ENCODE results near the gene NDUFA6.
A peak's percentile ranks its signal among the peaks of the same experiment; 100 is the strongest.
"Not testable (repeated sequence)": the region's sequence is repeated elsewhere in the genome, so short reads cannot be mapped to it uniquely, and the experiment has no call there.

NDUFA6 gene

DNA sequence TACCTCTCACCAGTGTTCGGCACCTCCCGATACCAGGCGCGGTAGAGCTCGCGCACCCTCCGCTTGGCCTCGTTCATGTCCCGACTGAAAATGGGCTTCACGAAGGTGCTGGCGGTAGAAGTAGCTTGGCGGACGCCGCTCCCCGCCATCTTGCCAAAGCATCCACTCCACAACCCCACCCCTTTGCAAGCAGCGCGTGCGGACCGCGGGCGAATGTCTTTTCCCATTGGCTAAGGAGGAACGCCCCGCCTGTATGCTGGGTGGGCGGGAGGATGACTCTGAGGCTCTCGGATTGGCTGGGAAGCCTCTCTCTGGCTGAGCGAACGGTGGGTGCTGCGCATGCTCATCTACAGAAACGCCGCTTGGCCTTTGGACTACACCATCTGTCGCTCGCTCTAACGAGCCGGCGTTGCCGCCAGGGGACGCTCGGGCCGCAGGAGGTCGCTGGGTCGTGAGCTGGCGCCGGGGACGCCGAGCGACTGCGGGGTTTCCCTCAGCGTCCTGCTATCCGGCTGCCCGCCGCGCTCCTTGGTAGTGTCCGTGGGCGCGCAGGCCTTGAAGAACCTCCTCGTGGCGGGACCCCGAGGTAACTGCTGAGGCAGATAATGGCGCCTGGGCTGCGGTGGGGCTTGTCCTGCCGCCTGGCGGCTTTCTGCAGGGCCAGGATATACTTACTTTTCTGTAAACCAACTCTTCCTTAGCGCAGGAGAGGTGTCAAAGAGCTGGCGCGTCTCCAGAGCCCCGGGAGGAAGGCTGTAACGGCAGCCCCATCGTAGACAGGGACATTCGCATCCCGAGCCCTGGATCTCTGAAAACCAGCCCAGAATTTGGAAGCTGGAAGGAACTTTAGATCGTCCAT lies at the start of gene NDUFA6:
TSS of gene NDUFA6 (minus strand) at position 177 of the 859 bp plus-strand sequence. CDS start at position 149, 28 bp downstream.
- peak; percentile 91 to 97 for DNase-seq (ENCODE audit: low read depth in 2 of 2, low spot score in 1 of 2)

DNA sequence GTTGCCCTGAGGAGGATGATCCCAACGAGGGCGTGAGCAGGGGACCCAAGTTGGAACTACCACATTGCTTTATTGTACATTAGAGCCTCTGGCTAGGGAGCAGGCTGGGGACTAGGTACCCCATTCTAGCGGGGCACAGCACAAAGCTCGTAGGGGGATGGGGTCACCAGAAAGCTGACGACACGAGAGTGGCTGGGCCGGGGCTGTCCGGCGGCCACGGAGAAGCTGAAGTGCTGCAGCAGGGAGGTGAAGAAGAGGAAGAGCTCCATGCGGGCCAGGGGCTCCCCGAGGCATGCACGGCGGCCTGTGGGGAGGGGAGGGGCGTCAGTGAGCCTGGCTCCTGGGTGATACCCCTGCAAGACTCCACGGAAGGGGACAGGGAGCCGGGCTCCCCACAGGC lies 49.6 kb upstream of the NDUFA6 start:
- not testable (repeated sequence) for DNase-seq (ENCODE audit: low read depth in 2 of 2, low spot score in 1 of 2)

DNA sequence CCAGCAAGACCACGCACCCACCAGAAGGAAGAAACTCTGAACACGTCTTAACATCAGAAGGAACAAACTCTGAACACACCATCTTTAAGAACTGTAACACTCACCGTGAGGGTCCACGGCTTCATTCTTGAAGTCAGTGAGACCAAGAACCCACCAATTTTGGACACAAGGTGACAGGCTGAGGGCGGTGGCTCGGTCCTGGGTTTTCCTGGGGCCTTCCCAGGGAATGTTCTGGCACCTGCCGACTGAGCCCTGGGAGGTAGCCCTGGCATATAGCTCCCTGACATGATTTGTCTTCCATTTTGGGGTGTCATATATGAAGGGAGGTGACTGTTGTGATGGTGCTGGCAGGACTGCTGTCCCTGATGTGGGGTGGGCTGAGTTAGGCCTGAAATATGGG lies 48.9 kb upstream of the NDUFA6 start:
- not testable (repeated sequence) for DNase-seq (ENCODE audit: low read depth in 2 of 2, low spot score in 1 of 2)

DNA sequence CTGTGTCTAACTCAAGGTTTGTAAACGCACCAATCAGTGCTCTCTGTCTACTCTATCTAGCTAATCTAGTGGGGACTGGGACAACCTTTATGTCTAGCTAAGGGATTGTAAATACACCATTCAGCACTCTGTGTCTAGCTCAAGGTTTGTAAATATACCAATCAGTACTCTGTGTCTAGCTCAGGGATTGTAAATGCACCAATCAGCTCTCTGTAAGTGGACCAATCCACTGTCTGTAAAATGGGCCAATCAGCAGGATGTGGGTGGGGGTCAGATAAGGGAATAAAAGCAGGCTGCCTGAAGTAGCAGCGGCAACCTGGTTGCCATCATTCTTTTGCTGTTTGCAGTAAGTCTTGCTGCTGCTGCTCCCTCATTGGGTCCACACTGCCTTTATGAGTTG lies 48.4 kb upstream of the NDUFA6 start:
- no peak for DNase-seq (ENCODE audit: low read depth in 2 of 2, low spot score in 1 of 2)

DNA sequence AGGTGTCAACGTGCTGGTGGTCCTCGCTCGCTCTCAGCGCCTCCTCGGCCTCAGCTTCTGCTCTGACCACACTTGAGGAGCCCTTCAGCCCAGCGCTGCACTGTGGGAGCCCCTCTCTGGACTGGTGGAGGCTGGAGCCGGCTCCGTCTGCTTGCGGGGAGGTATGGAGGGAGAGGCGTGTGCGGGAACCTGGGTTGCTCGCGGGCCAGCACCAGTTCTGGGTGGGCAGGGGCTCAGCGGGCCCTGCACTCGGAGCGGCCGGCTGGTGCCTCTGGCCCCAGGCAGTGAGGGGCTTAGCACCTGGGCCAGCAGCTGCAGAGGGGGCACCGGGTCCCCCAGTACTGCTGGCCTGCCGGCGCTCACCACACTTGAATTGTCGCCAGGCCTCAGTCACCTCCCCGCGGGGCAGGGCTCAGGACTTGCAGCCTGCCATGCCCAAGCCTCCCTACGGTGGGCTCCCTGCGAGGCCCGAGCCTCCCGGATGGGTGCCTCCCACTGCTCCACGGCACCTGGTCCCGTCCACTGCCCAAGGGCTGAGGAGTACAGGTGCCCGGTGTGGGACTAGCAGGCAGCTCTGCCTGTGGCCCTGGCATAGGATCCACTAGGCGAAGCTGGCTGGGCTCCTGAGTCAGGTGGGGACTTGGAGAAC lies 47.7 kb upstream of the NDUFA6 start:
- no peak for DNase-seq (ENCODE audit: low read depth in 2 of 2, low spot score in 1 of 2)

DNA sequence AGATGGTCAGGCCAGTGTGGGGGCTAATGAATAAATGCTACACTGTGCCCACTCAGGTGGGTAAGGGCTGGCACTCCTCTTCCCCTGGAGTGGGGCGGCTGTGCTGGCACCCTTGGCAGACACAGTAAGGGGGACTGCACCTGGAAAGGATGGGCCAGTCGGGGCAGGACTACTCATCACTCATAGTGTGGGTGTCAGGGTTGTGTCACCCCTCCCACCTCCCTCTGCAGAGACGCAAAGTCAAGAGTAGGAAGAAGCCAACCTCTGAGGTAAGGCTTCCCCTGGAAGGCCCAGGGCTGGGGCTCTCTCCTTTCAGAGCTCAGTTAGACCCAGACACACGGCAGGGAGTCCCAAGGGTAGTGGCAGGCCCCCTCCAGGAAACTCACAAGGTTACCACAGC lies 45.1 kb upstream of the NDUFA6 start:
- not testable (repeated sequence) for DNase-seq (ENCODE audit: low read depth in 2 of 2, low spot score in 1 of 2)

DNA sequence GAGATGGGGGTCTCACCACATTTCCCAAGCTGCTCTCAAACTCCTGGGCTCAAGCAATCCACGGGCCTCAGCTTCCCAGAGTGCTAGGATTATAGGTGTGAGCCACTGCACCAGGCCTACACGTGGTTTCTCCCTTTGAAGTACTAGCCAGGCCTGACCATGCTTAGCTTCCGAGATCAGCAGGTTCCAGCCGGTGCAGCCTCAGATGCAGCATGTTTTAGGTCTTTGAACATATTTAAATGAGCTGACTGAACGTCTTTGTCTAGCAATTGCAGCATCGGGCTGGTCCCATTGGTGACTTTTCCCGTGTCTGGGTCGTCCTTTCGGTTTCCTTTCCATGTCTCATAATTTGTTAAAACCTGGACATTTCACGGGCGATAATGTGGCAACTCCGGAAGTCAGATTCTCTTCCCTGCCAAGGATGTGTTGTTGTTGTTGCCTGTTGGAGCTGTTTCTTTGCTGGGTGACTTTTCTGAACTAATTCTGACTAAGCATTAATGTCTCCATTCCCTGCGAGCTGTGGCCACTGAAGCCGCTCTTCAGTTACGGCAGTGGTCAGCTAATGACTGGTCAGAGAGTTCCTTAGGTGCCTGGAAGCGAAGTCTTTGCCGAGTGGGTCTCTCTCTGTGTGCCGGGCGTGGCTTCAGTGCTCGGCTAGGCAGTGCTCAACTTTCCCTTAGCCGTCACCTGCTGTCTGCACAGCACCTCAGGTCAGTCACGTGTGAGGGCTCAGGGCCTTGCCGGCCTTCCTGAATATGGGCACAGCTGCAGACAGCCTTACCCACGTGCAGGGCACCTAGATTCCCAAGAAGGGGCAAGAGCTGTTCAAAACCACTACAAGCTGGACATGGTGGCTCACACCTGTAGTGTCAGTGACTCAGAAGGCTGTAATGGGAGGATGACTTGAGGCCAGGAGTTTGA lies 43.8 kb upstream of the NDUFA6 start:
- DNase-seq (ENCODE audit: low read depth in 2 of 2, low spot score in 1 of 2): no peak

DNA sequence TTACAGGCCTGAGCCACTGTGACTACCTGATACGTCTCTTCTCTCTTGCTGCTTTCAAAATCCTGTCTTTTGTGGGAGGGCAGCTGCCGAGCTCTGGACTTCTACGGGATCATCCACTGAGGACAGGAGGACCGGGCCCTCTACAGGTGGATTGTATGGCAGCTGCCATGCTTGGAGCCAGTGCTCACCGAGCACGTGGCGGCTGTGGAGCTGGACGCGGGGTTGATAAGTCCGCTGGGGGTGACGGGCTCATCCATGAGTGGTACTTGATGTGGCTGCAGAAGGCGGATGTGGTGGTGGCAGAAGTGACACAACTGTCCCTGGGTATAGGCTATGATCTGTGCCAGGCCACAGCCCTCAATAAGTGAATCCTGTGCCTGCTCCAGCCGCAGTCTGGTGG lies 41.9 kb upstream of the NDUFA6 start:
- DNase-seq (ENCODE audit: low read depth in 2 of 2, low spot score in 1 of 2): no peak

DNA sequence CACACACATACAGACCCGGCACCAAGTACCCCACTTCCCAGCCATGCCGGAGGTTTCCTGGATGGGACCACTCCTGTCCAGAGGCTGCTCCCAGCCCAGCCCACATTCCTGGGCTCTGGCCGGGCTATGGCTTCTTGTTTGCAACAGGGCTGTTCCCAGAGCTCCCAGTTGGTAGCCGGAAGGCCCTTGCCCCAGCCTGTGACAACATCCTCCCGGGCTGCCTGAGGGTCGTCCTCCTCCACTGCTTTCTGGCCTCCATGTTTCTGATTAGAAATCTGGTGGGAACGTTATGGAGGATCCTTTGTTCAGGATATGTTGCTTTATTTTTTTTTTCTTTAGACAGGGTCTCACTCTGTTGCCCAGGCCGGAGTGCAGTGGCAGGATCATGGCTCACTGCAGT lies 41.0 kb upstream of the NDUFA6 start:
- no peak for DNase-seq (ENCODE audit: low read depth in 2 of 2, low spot score in 1 of 2)

DNA sequence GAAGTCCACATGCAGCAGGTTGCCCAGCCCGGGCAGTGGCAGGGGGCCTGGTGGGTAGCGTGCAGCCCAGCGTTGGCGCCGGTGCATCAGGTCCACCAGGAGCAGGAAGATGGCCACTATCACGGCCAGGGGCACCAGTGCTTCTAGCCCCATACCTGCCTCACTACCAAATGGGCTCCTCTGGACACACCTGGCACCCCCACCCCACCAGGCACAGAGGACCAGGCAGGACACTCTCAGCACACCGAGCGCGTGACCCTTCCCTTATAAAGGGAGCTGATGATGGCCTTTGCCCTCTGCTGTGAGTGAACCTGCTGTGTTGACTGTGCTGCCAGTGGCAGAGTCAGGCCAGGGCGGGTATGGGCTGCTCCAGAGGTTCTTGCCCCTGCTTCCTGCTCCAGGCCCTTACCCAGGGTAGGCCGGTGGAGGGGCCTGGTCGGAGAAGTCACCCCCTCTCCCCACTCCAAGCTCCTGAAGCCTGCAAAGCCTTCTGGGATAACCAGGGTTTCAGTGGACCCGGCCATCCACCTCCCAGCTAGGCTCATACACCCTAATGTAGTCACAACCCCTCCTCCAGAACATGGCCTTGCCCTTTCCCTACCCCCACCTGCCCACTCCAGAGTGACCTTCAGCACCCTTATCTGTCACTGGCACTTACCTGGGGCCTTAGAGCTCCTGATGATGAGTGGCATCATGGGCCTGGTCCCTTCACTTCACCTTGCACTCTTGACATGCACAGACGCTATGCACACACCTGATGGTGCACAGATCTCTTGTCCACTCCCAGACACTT lies 40.3 kb upstream of the NDUFA6 start, which contains the start of gene CYP2D6:
TSS of gene CYP2D6 (minus strand) at position 172 of the 793 bp plus-strand sequence. CDS start at position 153, 19 bp downstream.
- not testable (repeated sequence) for DNase-seq (ENCODE audit: low read depth in 2 of 2, low spot score in 1 of 2)

DNA sequence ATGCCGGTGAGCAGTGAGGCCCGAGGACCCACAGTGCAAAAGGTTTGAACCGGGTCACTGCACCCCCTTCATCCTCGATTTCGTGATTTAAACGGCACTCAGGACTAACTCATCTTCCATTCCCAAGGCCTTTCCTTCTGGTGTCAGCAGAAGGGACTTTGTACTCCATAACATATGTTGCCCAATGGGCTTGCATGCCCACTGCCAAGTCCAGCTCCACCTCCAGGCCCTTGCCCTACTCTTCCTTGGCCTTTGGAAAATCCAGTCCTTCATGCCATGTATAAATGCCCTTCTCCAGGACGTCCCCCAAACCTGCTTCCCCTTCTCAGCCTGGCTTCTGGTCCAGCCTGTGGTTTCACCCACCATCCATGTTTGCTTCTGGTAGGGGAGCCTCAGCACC lies 39.6 kb upstream of the NDUFA6 start:
- DNase-seq (ENCODE audit: low read depth in 2 of 2, low spot score in 1 of 2): not testable (repeated sequence)

DNA sequence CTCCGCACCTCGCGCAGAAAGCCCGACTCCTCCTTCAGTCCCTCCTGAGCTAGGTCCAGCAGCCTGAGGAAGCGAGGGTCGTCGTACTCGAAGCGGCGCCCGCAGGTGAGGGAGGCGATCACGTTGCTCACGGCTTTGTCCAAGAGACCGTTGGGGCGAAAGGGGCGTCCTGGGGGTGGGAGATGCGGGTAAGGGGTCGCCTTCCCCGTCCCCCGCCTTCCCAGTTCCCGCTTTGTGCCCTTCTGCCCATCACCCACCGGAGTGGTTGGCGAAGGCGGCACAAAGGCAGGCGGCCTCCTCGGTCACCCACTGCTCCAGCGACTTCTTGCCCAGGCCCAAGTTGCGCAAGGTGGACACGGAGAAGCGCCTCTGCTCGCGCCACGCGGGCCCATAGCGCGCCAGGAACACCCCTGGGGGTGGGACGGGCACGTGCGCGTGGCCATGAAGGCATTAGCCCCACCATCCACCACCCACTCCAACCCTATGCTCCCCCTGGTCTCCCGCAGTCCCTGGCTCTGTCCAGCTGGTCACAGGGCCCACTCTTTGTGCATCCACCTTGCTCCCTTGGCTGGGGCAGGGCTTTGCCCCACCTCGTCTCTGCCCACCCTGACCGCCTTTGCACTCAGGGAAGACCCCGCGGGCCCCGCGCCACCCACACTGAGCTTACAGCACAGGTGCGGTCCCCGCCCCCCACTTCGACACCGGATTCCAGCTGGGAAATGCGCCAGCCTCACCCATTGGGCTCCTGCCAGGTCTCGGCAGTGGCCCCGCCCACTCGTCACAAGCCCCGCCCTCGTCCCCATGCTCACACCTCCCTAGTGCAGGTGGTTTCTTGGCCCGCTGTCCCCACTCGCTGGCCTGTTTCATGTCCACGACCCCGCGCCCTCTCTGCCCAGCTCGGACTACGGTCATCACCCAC lies 38.5 kb upstream of the NDUFA6 start:
- DNase-seq (ENCODE audit: low read depth in 2 of 2, low spot score in 1 of 2): not testable (repeated sequence)

DNA sequence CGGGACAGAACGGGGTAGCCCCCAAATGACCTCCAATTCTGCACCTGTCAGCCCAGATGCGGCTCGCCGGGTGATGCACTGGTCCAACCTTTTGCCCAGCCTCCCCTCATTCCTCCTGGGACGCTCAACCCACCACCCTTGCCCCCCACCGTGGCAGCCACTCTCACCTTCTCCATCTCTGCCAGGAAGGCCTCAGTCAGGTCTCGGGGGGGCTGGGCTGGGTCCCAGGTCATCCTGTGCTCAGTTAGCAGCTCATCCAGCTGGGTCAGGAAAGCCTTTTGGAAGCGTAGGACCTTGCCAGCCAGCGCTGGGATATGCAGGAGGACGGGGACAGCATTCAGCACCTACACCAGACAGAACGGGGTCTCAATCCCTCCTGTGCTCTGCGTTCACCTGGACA lies 37.4 kb upstream of the NDUFA6 start:
- not testable (repeated sequence) for DNase-seq (ENCODE audit: low read depth in 2 of 2, low spot score in 1 of 2)

DNA sequence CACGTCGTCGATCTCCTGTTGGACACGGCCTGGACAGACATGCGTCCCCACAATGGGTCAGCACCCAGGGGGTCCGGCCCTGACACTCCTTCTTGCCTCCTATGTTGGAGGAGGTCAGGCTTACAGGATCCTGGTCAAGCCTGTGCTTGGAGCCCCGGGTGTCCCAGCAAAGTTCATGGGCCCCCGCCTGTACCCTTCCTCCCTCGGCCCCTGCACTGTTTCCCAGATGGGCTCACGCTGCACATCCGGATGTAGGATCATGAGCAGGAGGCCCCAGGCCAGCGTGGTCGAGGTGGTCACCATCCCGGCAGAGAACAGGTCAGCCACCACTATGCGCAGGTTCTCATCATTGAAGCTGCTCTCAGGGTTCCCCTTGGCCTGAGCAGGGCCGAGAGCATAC lies 37.0 kb upstream of the NDUFA6 start:
- DNase-seq (ENCODE audit: low read depth in 2 of 2, low spot score in 1 of 2): no peak

DNA sequence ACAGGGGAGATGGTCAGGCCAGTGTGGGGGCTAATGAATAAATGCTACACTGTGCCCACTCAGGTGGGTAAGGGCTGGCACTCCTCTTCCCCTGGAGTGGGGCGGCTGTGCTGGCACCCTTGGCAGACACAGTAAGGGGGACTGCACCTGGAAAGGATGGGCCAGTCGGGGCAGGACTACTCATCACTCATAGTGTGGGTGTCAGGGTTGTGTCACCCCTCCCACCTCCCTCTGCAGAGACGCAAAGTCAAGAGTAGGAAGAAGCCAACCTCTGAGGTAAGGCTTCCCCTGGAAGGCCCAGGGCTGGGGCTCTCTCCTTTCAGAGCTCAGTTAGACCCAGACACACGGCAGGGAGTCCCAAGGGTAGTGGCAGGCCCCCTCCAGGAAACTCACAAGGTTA lies 33.0 kb upstream of the NDUFA6 start:
- DNase-seq (ENCODE audit: low read depth in 2 of 2, low spot score in 1 of 2): not testable (repeated sequence)

DNA sequence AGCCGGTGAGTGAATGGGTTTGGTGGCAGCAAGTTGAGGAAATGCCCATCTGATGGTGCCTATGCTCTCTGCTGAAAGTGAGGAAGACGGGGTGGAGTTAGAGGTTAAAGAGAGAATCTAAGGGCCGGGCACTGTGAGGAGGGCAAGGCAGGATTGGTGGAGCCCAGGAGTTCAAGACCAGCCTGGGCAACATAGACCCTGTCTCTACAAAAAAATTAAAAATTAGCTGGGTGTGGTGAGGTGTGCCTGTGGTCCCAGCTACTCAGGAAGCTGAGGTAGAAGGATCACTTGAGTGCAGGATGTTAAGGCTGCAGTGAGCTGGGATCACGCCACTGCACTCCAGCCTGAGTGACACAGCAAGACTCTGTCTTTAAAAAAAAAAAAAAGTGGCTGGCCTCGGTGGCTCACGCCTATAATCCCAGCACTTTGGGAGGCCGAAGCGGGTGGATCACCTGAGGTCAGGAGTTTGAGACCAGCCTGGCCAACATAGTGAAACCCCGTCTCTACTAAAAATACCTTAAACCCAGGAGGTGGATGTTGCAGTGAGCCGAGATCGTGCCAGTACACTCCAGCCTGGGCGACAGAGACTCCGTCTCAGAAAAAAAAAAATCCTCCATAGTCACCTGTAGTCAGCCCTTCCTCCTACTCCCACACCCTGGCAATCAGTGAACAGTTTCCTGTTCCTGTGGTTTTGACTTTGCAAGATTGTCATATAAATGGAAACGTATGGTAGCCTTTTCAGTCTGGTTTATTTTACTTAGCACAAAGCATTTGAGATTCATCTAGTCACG lies 29.9 kb upstream of the NDUFA6 start:
- DNase-seq (ENCODE audit: low read depth in 2 of 2, low spot score in 1 of 2): not testable (repeated sequence)

DNA sequence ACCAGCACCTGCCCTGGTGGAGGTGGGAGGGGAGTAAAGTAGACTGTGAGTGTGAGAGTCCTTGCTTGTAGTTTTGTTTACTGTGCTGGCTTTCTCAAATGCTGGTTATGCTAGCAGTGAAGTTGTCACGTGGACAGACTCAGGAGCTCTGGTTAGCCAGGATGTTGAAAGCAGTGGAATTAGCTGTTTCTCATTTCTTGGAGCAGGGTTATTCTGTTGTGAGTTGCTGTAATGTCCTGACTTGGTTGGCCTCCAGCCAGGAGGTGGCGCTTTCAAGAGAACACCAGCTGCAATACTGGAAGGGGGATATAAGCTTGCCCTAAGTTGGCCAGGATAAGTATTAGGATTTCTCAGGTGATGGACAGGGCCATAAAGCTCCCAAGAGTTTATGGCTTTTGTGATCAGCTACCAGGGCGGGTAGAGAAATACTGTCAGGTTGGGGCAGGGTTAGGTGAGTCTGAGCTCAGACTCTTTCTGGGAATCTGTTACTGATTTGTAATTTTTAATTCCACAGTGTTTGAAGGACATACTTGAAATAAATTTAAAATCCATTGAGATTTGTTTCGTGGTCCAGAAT lies 26.4 kb upstream of the NDUFA6 start:
- no peak for DNase-seq (ENCODE audit: low read depth in 2 of 2, low spot score in 1 of 2)

DNA sequence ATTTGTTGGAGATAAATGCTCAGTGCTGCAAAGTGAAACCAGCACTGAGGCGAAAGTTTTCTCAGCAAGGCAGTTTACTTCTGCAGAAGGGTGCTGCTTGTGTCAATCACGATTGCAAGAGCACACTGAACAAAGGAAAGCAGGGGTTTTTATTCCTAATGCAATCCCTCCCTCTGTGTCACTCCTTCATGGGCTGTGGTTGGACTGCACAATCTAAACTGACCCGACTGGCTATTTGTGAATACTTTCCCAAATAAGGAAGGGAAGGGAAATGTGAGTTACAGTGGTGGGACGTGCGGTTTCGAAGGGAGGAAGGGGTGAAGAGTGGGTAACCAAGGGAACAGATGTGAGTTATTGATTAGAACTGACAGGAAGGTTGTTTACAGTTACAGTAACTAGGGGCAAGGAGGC lies 24.9 kb upstream of the NDUFA6 start:
- DNase-seq (ENCODE audit: low read depth in 2 of 2, low spot score in 1 of 2): not testable (repeated sequence)

All from stimulated activated CD8-positive, alpha-beta memory T cell treated with anti-CD3 and anti-CD28 coated beads, Interleukin-4, amount 100 ng/mL, for 1 hour (primary cell).